Measurements from ENCODE around the gene TENM4. TPM values are rescaled to one million over a fixed set of nuclear protein-coding genes. Genes with fewer than 3 reads are reported as not detected.
A peak's percentile ranks its signal among the peaks of the same experiment; 100 is the strongest.
"Not testable (repeated sequence)": the region's sequence is repeated elsewhere in the genome, so short reads cannot be mapped to it uniquely, and the experiment has no call there.

Gene TENM4
- total RNA-seq, 1 donor from 2014 or later = 2.9 TPM

DNA sequence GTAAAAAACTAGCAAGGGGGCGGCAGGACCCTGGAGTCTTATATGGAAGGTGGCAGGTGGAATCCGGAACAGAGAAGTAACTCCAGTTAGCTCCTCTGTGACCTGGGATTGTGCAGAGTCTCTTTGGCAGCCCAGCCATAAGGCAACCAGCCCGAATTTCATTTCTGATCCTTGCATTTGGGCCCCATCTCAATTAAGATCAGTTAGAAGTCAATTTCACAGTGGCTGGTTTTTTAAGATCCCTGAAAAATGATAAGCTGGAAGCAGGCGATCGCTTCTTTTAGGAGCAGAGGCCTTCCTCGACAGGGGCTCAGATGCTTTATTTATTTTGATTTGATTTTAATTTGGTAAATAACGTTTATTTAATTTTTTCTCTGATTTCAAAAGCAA, 199.0 kb downstream of the TENM4 start:
- DNase-seq = no peak

DNA sequence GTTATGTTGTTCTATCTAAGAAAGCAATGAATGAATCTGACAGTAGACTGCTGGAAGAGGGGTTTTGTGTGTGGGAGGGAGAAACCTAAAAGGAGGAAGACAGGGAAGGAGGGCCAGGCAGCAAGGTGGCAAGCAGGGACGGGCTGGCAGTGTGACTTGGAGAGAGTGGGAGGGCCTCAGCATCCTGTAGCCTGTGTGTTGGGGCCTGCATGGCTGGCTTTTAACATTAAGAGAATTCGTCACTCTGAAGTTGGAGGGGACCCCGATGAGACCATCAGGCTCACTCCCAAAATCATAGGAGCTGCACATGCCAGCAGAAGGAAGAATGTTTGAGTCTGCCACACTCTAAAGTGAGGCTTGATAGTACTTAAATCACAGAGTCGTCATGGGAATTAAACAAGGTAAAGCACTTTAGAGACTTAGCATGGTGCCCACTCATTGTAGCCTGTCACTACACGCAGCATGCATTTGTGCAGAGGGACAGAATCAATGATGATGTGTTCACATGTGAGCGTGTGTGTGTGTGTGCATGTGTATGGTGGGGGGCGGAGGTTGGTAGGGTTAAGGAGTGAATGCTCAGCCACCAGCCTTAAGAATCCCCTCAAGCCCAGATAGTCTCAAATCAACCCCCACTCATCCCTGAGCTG, 199.5 kb downstream of the TENM4 start:
- no peak for DNase-seq

DNA sequence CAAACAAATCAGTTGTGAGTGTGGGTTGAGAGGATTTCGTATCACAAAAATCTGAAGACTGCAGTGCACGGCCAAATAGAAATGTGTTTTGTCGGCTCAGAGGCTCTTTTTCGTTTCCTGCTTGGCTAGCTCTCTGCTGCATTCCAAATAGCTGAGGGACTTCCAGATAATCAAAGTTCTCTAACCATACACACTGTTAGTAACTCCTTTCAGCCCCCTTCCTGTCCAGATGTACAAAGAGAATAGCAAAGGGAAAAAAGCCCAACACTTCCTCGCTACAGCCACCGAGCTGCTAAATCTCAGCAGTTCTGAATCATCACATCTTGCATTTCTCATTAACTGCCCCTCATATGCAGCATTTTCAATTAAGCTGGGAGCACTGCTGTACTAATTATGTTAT, 203.1 kb downstream of the TENM4 start:
- DNase-seq = peak; percentile 0

DNA sequence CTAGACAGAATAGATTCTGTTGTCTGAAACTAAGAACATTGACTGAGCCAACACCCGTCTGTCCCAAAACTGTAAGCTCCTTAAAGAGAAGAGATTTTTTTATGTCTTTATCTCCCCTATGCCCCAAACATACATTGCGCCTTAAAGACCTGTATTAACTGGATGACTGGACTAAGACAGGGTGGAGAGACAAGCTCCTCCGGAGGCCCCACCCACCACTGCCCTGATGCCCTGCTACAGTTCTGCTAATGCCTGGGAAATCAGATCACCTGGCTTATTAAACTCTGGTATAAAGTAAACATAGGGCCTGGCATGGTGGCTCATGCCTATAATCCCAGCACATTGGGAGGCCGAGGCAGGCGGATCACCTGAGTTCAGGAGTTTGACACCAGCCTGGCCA, 203.7 kb downstream of the TENM4 start:
- DNase-seq = no peak

DNA sequence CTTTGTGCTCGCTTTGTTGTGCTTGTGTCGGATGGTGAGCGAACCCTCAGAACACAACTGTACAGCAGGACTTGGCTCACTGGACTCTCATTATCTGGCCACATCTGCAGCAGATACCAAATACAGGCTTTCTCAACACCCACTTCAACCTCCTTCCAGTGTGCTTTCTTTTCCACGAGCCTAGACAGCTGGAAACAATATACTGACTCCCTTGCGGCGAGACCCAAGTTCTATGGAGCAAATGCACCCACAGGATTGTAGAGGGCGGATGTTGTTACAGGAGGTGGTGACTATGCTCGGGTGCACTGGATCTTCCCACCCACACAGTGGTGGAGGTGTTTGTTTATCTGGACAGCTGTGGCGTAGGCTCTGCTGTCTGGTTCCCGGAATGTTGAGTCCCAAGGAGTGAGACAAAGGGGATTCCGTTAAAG, 204.3 kb downstream of the TENM4 start:
- DNase-seq = no peak

DNA sequence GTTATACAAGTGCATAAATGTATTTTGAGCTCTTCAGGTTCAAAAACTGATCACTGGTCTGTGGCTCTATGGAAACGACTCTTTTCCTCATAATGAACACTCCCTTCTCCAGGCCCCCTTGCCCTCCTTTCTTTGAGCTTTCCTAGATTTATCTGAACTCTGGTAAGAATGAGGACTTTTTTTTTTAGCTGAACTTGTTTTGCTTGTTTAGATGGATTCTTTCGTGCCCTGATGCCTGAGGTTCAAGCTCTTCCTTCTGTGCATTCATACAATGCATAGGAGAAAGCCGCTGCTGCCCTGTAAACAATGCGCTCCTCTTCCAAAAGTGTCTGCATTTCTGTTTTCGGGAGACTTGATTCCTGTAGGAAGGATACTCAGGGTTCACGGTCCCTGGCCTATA, 205.1 kb downstream of the TENM4 start:
- DNase-seq = no peak

DNA sequence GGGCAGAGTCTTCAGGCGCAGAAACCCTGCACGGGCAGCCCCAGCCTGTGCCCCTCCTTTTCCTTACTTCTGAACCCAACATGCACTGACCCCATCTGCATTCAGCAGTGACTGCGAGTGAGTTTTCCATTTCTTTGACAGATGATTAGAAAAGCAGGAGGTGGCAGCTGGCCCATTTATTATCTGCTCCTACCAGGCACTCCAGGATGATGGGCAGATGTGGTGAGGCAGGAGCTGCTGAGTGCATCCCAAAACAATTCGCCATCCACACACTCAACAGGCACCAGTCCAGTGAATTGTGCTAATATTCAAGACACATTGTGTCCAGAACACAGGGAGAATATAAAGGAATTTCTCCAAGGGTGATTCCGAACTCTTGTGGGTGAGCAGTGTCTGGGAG, 208.5 kb downstream of the TENM4 start:
- DNase-seq = no peak

DNA sequence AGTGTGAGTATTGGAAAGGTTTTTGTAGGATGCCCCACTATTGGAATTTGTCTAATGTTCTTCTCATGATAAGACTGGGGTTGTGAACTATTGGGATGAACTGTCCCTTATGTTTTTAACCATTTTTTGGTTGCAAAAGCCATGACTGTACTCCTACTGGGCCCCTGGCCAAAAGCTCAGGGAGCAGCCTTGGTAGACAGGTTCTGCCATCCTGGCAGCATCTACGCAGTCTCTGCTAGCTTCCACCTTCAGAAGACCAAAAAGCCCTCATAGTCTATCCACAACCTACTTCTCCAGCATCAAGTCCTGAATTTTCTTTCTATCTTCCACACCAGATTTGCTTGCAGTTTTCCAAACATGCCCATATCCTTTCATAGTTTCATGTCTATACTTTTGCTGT, 211.8 kb downstream of the TENM4 start:
- DNase-seq = no peak

DNA sequence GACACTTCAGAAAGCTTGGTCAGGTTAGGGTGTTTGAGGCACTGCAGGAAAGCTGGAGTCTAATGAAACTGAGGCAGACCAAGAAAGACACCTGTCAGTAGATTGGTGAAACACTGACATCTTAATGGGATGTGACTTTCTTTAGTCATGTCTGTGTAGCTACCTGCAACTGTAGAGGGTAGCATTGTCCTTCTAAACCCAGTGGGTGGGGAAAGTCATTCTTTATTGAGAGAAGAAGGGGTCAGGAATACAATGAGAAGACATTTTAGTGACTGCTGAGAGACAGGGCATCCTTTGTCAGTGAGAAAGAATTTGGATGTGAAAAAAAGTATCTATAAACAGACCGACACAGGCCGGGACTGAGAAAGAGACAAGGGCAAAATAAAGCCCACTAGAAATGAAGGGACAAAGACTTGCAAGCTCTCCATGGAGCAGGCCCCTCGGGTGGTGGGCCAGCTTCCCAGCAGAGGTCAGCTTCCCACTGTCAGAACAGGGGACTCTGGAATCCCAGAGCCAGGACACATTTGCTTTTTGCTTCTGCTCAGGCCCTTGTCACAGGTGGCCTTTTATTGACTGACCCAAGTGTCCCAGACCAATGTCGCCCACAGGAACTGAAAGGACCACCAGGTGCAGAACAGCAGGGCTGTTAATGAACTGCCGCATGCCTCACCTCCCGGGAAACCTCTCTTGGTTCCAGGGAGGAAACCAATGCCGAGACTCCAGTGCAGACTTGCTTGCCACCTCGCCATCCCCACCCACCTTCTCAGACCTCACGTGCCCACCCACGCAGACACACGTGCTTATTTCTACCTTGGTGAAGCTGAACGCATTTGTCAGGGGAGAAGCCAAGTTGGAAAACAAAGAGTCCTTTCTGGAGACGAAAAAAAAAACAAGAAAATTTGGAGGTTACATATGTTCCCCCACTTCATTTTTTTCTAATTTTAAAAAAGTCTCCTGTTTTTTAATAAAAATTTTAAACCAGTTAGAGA, 212.8 kb downstream of the TENM4 start:
- DNase-seq = no peak

DNA sequence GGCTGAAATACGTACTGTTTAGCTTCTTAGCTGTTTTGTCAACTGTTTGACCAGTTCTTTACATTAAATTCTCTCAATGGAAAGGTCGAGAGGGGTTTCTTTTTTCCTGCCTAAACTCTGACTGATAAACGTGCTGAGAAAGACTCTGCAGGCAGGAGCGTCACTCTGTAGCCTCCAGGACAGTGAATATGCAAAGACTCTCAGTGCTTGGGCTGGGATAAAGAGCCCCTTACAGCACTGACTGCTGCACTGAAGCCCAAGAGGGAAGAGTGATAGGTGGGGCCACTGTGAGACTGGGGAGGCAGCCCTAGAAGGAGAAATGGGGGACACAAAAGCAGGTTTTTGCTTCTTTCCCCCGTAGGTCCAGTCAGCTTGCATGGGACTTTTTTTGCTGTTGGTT, 213.5 kb downstream of the TENM4 start:
- DNase-seq = no peak

DNA sequence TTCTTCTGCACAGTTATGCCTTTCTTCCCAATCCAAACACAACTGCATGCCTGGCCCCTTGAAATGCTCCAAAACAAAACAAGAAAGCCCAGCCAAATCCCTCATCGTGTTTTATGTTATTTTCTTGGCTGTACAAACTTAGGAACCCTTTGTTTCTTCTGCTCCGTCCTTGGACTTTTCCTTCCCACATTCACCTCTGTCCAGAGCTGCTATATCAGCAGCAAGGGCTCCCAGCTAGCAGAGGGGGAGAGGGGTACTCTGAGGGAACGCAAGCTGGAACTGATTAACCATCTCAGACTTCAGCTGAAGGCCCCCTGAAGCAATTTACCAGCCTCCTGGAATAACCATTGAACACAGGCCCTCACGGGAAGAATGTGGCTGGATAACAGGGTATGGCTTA, 214.7 kb downstream of the TENM4 start:
- DNase-seq = no peak

DNA sequence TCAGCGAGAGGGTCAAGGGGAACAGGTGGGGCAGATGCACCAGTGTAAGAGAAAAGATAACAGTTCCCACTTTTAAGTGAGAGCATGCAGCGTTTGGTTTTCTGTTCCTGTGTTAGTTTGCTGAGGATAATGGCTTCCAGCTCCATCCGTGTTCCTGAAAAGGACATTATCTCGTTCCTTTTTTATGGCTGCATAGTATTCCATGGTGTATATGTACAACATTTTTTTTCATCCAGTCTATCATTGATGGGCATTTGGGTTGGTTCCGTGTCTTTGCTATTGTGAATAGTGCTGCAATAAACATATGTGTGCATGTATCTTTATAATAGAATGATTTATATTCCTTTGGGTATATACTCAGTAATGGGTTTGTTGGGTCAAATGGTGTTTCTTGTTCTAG, 218.7 kb downstream of the TENM4 start:
- not testable (repeated sequence) for DNase-seq

DNA sequence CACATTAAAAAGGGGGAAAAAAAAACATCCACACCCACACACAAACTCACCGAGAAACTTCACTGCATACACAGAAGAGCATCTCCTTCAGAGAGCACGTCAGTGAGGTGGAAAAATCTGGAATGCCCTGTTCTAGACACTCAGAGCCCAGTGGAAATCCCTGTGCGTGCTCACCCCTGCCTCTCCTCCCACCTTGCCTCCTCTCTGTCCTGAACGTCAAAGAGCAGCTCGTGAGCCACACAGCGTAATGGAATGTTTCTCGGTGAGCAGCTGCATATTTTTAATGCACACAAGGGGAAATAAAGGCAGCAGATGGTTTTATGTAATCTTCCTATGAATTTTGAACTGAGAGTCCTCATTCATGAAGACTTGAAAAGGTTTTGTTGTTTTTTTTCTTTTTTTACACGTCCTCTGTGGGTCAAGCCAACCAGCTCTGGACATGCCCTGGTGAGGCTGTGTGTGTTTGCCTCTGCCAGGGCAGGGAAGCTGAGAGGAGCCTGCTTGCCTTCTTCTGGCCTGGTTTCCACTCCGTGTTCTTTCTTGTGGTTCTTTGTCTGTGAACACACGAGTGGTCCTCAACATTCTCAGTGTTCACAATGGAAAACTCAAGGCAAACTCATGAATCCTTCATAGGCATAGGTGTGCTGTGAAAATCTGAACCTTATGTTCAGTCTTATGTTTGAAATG, 219.2 kb downstream of the TENM4 start:
- DNase-seq = no peak

DNA sequence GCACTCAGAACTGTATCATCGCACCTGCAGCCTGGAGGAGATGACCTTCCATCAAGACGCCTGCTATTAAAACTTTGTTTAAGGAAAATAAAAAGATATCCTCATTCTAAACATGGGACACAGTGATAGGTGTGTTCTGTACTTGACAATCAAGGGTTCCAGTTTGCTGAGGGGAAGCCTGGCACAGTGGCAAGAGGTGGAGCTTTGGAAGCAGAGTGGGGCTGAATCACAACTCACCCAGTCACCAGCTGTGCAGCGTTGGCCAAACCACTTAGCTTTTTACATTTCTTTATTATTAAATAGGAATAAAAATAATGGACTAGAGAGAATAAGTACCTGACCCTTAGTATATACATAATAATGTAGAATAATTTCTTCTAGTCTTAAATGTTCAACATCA, 220.7 kb downstream of the TENM4 start:
- no peak for DNase-seq

DNA sequence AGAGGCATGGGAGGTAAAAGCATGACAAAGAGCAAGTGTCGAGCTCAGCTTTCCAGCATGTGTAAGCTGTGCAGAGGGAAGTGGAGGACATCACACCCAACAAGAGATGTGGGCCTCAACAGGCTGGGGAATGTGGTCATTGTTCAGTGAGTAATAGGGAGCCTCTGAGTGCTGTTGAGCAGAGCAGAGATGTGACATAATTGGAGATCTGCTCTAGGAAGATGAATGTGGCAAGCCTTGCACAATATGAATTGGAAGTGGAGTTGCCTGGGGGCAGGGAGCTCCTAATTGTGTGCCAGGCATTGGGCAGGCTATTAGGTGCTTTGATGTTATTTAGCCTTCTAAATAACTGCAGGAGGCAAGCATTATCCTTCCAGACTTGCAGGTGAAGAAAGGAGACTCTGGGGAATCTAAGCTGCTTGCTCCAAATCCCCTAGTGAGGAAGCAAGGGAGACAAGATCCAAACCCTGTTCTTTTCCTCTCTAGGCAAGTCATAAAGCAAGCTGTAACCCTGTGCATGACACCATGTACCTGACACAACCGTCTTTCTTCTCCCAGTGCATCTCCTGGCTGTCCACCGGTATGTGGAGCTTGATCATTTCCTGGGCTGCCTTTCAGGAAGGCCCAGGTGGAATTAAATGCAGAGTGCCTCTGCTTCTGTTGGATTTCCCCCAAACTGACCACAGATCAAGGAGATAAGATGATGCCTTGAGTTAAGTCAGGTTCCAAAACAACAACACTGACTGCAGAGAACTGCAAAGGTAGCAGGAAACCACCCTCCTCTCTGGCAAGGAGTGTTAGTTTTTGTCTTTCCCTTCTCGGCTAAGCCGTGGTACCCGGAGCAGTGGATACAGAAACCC, 221.4 kb downstream of the TENM4 start:
- DNase-seq = no peak

DNA sequence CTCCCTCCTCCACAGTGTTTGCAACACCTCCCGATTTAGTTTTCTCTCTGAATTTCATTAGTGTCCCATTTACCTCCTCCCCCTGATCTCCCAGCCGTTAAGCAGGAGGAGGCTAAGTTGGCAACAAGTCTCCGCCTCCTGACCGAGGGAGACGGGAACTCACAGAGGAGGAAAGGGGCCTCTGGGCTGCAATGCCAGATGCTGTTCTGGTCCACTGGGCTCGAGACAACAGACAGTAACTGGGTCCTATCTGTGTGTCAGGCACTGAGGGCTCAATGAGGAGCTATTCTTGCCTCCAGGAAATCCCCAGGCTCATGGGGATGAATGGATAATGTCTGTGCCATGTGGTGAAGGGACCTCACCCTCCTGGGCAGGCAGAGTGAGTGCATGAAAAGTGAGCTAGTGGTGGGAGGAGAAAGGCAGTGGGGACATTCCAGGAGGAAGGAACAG, 228.1 kb downstream of the TENM4 start:
- no peak for DNase-seq

DNA sequence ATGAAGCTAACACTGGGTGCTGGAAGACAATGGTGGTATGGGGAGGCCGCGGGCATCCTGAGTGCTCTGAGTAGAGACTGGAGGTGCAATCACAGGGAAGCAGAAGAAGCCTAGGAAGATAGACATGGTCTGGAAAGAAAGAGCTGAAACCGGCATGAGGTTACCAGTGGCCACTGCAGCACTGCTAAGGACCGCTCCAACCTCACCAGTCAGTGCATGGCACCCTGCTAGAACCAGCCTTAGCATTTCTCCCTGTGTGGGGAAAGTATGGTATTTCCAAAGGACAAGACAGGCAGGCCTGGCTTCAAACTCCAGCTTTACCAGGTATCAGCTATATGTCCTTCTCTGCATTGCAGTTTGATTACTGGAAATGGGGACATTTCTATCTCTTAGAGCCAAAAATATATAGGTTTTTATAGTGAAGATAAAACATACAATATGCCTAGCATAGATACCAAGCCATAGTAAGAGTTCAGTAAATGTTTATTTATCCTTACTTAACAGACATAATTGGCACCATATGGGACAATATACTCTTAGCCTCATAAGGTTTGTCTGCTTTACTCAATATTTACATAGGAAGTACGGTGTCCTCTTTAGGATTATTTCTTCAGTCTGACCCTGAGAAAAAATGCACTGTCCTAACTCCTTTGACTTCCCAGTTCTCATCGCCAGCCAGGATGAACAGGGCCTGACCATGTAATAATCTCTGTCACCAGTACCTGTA, 231.1 kb downstream of the TENM4 start:
- DNase-seq = no peak

DNA sequence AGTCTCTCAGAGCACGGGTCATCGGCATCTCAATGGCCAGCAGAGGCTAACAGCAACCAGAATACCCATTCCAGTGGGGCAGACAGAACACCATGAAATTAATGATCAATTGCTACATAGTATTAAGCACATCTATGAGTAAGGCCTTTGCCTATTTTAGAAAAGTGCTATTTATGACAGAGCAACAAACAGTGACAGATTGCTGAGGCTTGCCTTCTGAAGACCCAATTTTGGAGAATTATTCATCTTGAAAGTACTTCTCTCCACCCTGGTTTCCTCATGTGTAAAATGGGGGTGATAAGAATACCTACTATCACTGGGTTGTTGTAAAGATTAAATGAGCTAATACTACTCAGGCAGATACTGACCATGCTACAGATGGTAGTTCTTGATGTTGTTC, 232.7 kb downstream of the TENM4 start:
- DNase-seq = no peak

DNA sequence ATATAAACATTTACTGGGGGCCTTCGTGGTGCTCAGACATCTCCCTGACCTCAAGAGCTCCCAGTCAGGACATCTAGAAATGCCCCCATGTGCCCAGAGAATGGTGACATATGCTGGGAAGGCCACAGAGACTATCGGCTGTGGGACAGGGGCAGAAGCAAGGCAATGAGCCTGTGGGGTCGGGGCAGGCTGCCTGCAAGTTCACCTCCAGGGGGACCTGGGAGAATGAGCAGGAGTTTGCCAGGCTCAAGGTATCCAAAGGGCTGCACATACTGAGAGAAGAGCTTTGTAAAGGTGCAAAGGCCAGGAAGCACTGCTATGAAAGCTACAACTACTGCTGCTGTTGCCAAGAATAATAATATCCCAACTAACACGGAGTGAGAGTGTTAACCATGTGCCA, 233.9 kb downstream of the TENM4 start:
- DNase-seq = no peak

DNA sequence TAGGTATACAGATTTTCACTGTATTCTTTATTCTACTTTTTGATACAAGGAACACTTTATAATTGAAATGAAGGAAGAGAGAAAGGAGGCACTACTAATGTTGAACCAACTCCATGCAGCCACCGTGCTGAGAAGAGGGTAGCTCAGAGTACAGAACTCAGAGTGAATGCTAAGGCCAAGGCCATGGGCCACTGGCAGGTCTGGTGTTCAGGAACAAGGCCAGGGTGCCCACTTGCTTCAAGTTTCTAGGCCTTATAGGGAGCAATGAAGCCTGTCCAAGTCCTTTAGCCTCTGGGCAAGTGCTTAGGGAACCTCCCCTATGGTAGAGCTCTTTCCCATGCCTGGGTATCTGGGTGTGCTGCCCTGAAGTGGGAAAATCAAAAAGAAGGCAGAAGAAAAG, 235.0 kb downstream of the TENM4 start:
- DNase-seq = no peak

DNA sequence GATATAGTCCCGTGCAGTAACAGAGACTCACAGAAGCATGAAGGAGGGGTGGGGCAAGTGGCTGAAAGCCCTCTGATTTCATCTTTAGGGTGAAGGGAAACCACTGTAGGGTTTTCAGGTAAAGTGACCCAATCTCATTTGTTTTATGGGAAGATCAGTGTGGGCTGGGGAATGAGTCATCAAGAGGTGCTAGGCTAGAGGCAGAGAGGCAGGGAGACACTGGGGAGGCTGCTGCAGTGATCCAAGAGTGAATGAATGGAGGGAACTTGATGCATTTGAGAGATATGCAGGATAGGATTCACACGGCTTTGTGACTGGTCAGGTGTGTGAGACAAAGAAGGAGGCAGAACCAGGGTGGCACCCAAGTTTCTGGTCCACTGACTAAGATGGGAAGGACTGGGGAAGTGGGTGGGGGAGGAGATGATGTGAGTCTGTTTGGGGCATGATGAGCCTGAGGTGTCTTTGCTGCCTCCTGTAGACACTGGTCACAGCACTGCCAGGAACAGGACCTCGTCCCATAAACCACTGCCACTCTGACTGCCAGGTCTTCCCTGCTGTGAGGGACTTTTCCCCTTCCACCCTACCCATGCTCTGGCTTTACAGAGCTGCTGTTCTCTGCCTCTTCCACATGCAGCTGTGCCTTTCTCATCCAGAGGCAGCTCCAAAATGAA, 239.0 kb downstream of the TENM4 start:
- DNase-seq = no peak

All from dermis blood vessel endothelial cell (primary cell).